Measurements from ENCODE around the gene VAV2.
A peak's percentile ranks its signal among the peaks of the same experiment; 100 is the strongest.

VAV2 gene, protein sequence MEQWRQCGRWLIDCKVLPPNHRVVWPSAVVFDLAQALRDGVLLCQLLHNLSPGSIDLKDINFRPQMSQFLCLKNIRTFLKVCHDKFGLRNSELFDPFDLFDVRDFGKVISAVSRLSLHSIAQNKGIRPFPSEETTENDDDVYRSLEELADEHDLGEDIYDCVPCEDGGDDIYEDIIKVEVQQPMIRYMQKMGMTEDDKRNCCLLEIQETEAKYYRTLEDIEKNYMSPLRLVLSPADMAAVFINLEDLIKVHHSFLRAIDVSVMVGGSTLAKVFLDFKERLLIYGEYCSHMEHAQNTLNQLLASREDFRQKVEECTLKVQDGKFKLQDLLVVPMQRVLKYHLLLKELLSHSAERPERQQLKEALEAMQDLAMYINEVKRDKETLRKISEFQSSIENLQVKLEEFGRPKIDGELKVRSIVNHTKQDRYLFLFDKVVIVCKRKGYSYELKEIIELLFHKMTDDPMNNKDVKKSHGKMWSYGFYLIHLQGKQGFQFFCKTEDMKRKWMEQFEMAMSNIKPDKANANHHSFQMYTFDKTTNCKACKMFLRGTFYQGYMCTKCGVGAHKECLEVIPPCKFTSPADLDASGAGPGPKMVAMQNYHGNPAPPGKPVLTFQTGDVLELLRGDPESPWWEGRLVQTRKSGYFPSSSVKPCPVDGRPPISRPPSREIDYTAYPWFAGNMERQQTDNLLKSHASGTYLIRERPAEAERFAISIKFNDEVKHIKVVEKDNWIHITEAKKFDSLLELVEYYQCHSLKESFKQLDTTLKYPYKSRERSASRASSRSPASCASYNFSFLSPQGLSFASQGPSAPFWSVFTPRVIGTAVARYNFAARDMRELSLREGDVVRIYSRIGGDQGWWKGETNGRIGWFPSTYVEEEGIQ

GRCh38 chr9:133991964-133992779 is at the start of gene VAV2:
Gene VAV2, minus strand, starts transcription at chr9:133992324. Its CDS starts 46 bp downstream, at chr9:133992278.
- DNase-seq (ENCODE audit: extremely low spot score, insufficient read length, low read depth) = no peak
- peak; percentile 46 for FAIRE-seq

GRCh38 chr9:134041649-134041962 is 49.5 kb upstream of the VAV2 start:
- FAIRE-seq = no peak

GRCh38 chr9:134040781-134041648 is 48.9 kb upstream of the VAV2 start:
- DNase-seq (ENCODE audit: extremely low spot score, insufficient read length, low read depth) (no peak), FAIRE-seq (no peak)

More at GRCh38 chr9:134041649-134041962, 49.5 kb upstream of the VAV2 start:
- DNase-seq (ENCODE audit: extremely low spot score, insufficient read length, low read depth) = no peak

DNA sequence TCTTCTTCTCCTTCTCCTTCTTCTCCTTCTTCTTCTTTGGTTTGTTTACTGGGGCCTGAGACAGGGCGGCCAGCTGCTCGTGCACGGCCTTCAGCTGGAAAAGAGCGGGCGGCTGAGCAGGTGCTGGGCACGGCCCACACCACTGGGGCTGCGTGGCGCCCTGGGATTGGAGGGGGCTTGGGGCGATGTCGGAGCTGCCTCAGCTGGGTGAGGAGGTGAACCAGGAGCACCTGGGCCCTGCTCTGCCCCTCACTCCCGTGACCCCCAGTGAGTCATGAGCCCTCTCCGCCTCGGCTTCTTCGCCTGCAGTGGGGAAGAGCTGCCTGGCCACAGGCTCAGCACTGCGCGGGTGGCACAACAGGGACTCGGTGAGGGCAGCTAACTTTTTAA is 48.0 kb upstream of the VAV2 start:
- no peak for FAIRE-seq
- no peak for DNase-seq (ENCODE audit: extremely low spot score, insufficient read length, low read depth)

DNA sequence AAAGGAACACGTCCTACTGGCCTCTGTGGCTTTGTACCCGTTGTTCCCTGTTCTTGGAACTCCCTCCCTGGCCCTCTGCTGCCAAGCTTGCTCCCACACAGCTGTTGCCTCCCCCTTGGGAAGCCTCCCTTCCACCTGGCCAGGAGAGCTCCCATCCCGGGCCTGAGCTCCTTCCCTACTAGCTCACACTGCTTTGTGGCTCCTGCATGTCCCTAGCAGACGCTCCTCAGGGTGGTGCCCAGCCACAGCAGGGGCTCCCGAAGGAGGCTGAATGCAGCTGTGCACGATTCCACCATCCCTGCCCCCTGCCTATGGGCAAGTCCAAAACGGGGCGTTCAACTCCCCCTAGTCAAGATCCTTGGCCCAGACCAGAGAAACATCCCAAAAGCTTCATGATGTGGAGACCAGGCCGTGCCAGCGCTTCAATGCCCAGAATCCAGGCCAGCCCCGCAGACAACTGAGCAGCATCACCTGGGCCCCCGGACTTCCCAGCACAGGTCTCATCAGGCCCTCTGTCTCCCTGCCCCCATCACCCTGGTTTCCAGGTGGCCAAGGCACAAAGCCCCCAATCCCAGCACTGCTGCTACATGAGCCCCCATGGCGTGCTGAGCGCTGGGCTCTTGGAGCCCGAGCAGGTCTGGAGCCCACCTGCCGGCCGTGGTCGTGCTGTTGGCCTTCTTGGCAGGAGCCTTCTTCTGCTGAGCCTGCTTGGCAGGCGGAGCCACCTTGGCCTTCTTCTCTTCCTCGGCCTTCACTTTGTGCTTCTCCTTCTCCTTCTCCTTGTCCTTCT is 47.5 kb upstream of the VAV2 start:
- no peak for FAIRE-seq

GRCh38 chr9:134037641-134038040 is 45.5 kb upstream of the VAV2 start:
- no peak for DNase-seq (ENCODE audit: extremely low spot score, insufficient read length, low read depth)
- no peak for FAIRE-seq

More for the DNA sequence above, 47.5 kb upstream of the VAV2 start:
- DNase-seq (ENCODE audit: extremely low spot score, insufficient read length, low read depth) = no peak

- no peak for DNase-seq (ENCODE audit: extremely low spot score, insufficient read length, low read depth)
- no peak for FAIRE-seq
These were observed 44.0 kb upstream of the VAV2 start for GRCh38 chr9:134036130-134036529.

GRCh38 chr9:134035041-134036039 is 43.2 kb upstream of the VAV2 start:
- no peak for DNase-seq (ENCODE audit: extremely low spot score, insufficient read length, low read depth)
- FAIRE-seq = no peak

- no peak for FAIRE-seq
- no peak for DNase-seq (ENCODE audit: extremely low spot score, insufficient read length, low read depth)
These were observed 42.3 kb upstream of the VAV2 start for GRCh38 chr9:134034215-134035040.

DNA sequence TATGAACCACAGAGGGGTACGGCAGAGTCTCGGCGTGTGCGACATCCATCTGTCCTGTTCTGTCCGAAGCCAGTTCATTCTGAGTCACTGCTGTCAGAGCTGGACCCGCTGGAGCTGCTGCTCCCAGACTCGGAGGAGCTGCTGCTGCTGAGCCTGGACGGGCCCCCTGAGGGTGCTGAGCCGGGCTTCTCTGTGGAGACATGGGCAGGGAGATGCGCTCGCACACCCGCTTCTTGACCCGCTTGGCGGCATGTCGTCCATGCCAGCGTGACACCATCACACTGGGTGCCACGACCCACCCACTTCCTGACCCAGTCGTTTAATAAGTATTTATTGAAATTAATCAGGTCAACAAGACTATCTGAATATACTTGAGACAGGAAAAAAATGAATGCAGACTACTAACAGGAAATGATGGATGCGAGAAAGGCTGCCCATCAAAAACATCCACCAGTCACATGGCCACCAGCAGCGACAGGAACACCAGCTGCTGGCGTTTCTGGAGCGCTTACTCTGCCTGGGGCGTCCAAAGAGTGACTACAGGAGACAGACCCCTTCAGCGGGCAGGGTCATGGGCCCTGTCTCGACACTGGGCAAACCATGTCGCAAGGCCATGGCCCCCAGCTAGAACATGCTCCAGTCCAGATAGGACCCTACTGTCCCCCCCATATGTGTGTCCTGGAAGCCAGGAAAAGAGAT is 41.5 kb upstream of the VAV2 start:
- FAIRE-seq = no peak
- no peak for DNase-seq (ENCODE audit: extremely low spot score, insufficient read length, low read depth)

GRCh38 chr9:134032456-134033222 is 40.5 kb upstream of the VAV2 start:
- FAIRE-seq (no peak), DNase-seq (ENCODE audit: extremely low spot score, insufficient read length, low read depth) (no peak)

GRCh38 chr9:134031783-134032182 is 39.7 kb upstream of the VAV2 start:
- DNase-seq (ENCODE audit: extremely low spot score, insufficient read length, low read depth) (no peak), FAIRE-seq (no peak)

DNA sequence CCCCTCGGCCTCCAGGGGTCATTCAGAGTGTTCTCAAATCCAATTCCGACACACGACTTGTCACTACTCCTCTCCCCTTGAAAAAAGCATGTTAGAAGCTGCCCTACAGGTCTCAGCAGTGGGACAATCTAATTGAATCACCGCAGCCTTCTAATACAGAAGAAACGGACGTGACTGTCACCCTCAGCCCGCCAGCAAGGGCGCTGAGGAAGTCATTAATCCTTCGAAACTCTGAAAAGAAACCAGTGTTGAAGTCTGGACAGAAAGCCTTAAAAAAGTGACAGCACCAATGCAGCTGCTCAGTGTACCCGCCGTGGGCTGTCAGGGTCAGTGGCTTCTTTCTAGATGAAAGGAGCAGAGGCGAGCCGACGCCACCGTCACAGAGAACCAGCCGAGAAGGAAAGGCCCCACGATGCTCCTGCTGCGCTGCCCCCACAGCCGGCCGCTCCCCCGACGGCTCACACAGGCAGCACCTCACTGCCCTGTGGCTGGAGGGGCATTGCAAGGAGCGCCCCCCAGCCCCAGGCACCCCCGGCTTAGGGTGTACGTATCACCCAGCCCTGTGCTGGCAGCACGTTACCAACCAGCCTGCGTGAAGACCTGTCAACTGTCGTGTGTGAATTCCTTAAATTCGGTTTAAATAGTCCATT is 38.8 kb upstream of the VAV2 start:
- FAIRE-seq = no peak
- no peak for DNase-seq (ENCODE audit: extremely low spot score, insufficient read length, low read depth)

DNA sequence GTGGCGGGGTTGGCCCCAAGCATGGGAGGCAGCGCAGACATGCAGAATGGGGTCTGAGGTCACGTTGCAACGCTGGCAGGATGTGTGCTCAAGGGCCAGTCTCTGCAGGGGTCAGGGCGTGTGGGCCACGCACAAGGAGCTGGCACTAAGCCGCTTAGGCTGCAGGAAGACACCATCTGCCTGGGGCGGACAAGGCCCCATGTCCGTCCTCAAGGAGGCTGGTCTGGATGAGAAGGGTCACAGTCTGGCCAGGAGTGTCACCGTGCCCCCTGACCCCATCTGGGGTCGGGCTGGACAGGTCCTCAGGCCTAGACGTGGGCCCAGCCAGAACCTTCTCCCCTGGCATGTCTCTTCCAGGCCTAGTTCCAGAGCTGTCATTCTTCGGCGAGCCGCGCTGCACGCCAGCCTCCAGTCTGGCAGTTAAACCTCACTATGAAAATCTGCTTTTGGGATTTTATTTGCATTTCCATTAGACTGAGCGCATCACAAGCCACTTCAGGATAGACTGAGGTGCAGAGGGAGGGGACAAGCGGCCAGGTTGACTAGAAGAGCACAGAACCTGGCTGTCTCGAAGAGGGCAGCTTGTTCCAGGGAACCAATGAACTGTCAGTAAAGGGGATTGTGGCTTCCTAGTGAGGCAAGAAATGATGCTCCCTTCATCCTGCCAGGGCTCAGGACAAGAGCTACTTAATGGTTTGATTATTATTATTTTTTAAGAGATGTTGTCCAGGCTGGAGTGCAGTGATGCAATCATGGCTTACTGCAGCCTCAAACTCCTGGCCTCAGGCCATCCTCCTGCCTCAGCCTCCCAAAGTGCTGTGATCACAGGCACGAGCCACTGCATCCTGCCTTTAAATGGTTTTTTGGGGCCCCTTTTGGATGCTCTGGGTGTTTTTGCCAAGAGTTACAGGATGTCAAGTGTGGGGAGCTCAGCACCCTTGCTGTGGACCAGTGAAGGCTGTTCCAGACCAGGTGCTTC is 37.4 kb upstream of the VAV2 start:
- FAIRE-seq (no peak), DNase-seq (ENCODE audit: extremely low spot score, insufficient read length, low read depth) (no peak)

Measured in GM18507 (cell line).